ENCODE measurements around the gene MYBBP1A.

DNA sequence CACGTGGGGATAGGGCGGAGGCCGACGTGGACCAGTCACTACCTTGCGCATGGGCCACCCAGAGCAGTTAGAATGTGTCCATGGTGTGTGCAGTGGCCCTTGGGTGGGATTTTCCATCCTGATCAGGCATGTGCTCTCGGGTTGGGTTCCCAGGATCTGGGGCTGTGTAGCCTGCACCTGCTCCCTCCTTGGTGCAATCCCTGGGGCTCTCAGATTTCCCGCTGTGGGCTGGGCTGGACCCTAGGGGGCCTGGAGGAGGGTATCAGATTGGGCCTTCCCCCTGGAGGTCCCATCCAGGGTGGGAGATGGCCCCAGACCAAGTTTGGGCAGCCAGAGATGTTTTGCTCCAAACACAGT lies 30.4 kb upstream of the MYBBP1A start:
- TF ChIP-seq, protein P1, sequence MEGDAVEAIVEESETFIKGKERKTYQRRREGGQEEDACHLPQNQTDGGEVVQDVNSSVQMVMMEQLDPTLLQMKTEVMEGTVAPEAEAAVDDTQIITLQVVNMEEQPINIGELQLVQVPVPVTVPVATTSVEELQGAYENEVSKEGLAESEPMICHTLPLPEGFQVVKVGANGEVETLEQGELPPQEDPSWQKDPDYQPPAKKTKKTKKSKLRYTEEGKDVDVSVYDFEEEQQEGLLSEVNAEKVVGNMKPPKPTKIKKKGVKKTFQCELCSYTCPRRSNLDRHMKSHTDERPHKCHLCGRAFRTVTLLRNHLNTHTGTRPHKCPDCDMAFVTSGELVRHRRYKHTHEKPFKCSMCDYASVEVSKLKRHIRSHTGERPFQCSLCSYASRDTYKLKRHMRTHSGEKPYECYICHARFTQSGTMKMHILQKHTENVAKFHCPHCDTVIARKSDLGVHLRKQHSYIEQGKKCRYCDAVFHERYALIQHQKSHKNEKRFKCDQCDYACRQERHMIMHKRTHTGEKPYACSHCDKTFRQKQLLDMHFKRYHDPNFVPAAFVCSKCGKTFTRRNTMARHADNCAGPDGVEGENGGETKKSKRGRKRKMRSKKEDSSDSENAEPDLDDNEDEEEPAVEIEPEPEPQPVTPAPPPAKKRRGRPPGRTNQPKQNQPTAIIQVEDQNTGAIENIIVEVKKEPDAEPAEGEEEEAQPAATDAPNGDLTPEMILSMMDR (IDR thresholded peaks at IDR 0.05; ENCODE audit: poor library complexity): no peak
- TF ChIP-seq EZH2 (IDR thresholded peaks at IDR 0.05; ENCODE audit: borderline replicate concordance): no peak

Data from hepatocyte (in vitro differentiated cells).